ENCODE results near the gene GLDC. TPM values are rescaled to one million over a fixed set of nuclear protein-coding genes. Genes with fewer than 3 reads are reported as not detected.

GLDC gene
- total and polyA plus RNA-seq, 4 donors, result 26.7 to 102 (median 59.3) TPM

DNA sequence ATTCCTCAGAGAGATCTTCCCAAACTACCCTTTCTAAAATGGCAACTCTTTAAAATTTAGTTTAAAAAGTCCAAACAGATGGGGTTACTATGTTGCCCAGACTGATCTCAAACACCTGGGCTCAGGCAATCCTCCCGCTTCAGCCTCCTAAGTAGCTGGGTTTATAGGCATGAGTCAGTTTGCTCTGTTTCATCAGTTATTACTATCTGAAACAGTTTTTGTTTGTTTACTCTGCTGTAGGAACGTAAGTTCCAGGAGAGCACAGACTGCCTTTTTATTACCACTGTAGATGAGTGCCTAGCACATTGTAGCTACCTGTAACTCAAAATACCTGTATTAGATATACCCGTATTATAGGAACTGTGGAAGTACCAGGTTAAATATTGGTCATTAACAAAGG, 143.1 kb downstream of the GLDC start:
- 69% methylated on average over 3 of the region's 3 CpGs for WGBS
- H3K27me3 ChIP-seq (ENCODE audit: control insufficient read depth in 4 of 4, insufficient read depth in 4 of 4, low read length in 3 of 4), result no peaks in the 10 kb centered on the region
- peaks cover 8 to 34% (median 27%) of the 10 kb centered on the region in 4 donors for H3K36me3 ChIP-seq (ENCODE audit: control insufficient read depth in 4 of 4, insufficient read depth in 3 of 4, low read depth in 1 of 4, low read length in 3 of 4)

DNA sequence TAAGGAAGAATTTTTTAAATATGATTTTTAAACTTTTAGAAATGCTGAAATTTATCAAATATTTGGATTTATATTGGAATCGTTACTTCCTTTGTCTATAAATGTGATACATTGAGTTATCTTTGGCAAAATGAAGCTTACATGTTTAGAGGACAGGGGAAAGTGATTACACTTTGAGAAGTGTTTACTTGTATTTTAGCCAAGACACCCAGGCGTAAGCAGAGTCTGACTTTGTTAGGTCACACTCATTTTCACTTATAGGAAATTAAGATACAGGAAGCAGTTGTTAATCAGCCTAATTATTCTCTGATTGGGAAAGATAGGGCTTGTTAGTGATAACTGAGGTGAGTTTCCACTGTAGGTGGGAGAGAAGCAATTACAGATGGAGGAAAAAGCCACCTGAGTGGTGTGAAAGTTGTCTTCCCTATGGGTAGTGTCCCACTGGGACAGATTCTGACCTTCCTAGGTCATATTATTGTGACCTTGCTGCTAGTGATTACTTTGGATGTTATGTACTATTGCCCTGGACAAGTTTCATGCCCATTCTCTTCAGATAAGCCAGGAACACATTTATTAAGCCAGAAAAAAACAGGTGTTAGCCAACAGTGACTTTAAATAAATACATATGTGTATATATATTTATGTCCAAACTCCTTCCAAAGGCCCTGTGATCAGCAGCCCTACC, 143.9 kb downstream of the GLDC start:
- 48% methylated on average over 2 of the region's 2 CpGs for WGBS
- Histone ChIP-seq H3K4me3 (ENCODE audit: low read depth in 1 of 3, low read length in 3 of 3) (no peak overlapping the region), H3K9me3 (ENCODE audit: control insufficient read depth in 4 of 4, low read length in 3 of 4) (no peaks in the 10 kb centered on the region), H3K4me1 (ENCODE audit: control insufficient read depth in 4 of 4, insufficient read depth in 4 of 4, low read length in 3 of 4) (peaks cover 0 to 11% (median 4%) of the 10 kb centered on the region in 4 donors), H3K9ac (ENCODE audit: low read depth in 1 of 2, low read length in 2 of 2) (no peak overlapping the region), H3K36me3 (ENCODE audit: control insufficient read depth in 4 of 4, insufficient read depth in 3 of 4, low read depth in 1 of 4, low read length in 3 of 4) (peaks cover 8 to 37% (median 30%) of the 10 kb centered on the region in 4 donors), H3K27ac (ENCODE audit: low read depth in 1 of 2, low read length in 2 of 2) (peak overlapping the region in 1 of 2 donors; percentile 52), H3K27me3 (ENCODE audit: control insufficient read depth in 4 of 4, insufficient read depth in 4 of 4, low read length in 3 of 4) (no peaks in the 10 kb centered on the region)
- no peak for DNase-seq (ENCODE audit: low spot score)
- peak in 1 of 2 donors; percentile 69 for TF ChIP-seq RXRA (IDR thresholded peaks at IDR 0.05)
- no peak for TF ChIP-seq GABPA (IDR thresholded peaks at IDR 0.05 in 1 of 2, conservative IDR thresholded peaks at IDR 0.05 in 1 of 2)
- no peak for TF ChIP-seq TAF1 (conservative IDR thresholded peaks at IDR 0.05)
- TF ChIP-seq, protein P1, sequence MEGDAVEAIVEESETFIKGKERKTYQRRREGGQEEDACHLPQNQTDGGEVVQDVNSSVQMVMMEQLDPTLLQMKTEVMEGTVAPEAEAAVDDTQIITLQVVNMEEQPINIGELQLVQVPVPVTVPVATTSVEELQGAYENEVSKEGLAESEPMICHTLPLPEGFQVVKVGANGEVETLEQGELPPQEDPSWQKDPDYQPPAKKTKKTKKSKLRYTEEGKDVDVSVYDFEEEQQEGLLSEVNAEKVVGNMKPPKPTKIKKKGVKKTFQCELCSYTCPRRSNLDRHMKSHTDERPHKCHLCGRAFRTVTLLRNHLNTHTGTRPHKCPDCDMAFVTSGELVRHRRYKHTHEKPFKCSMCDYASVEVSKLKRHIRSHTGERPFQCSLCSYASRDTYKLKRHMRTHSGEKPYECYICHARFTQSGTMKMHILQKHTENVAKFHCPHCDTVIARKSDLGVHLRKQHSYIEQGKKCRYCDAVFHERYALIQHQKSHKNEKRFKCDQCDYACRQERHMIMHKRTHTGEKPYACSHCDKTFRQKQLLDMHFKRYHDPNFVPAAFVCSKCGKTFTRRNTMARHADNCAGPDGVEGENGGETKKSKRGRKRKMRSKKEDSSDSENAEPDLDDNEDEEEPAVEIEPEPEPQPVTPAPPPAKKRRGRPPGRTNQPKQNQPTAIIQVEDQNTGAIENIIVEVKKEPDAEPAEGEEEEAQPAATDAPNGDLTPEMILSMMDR (IDR thresholded peaks at IDR 0.05; ENCODE audit: low read depth, low read length, missing input control), result no peak
- TF ChIP-seq SP1 (IDR thresholded peaks at IDR 0.05), result peak; percentile 38
- TF ChIP-seq FOXA2 (IDR thresholded peaks at IDR 0.05), result peak; percentile 51
- TF ChIP-seq, protein P2, sequence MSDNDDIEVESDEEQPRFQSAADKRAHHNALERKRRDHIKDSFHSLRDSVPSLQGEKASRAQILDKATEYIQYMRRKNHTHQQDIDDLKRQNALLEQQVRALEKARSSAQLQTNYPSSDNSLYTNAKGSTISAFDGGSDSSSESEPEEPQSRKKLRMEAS (IDR thresholded peaks at IDR 0.05), result peak; percentile 43
- TF ChIP-seq, protein P3, sequence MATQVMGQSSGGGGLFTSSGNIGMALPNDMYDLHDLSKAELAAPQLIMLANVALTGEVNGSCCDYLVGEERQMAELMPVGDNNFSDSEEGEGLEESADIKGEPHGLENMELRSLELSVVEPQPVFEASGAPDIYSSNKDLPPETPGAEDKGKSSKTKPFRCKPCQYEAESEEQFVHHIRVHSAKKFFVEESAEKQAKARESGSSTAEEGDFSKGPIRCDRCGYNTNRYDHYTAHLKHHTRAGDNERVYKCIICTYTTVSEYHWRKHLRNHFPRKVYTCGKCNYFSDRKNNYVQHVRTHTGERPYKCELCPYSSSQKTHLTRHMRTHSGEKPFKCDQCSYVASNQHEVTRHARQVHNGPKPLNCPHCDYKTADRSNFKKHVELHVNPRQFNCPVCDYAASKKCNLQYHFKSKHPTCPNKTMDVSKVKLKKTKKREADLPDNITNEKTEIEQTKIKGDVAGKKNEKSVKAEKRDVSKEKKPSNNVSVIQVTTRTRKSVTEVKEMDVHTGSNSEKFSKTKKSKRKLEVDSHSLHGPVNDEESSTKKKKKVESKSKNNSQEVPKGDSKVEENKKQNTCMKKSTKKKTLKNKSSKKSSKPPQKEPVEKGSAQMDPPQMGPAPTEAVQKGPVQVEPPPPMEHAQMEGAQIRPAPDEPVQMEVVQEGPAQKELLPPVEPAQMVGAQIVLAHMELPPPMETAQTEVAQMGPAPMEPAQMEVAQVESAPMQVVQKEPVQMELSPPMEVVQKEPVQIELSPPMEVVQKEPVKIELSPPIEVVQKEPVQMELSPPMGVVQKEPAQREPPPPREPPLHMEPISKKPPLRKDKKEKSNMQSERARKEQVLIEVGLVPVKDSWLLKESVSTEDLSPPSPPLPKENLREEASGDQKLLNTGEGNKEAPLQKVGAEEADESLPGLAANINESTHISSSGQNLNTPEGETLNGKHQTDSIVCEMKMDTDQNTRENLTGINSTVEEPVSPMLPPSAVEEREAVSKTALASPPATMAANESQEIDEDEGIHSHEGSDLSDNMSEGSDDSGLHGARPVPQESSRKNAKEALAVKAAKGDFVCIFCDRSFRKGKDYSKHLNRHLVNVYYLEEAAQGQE (IDR thresholded peaks at IDR 0.05), result peak; percentile 51
- no peak for TF ChIP-seq EGR1 (IDR thresholded peaks at IDR 0.05; ENCODE audit: low read depth in 2 of 2)
- TF ChIP-seq FOXA1 (IDR thresholded peaks at IDR 0.05), result peak; percentile 46
- no peak for TF ChIP-seq NR2F2 (IDR thresholded peaks at IDR 0.05)
- no peak for TF ChIP-seq HNF4G (IDR thresholded peaks at IDR 0.05)

More for the DNA sequence above, 143.1 kb downstream of the GLDC start:
- no peak overlapping the region for H3K27ac ChIP-seq (ENCODE audit: low read depth in 1 of 2, low read length in 2 of 2)
- no peak overlapping the region for H3K9ac ChIP-seq (ENCODE audit: low read depth in 1 of 2, low read length in 2 of 2)
- DNase-seq (ENCODE audit: low spot score), result no peak
- no peaks in the 10 kb centered on the region for H3K9me3 ChIP-seq (ENCODE audit: control insufficient read depth in 4 of 4, low read length in 3 of 4)
- peaks cover 0 to 11% (median 4%) of the 10 kb centered on the region in 4 donors for H3K4me1 ChIP-seq (ENCODE audit: control insufficient read depth in 4 of 4, insufficient read depth in 4 of 4, low read length in 3 of 4)
- TF ChIP-seq HNF4G (IDR thresholded peaks at IDR 0.05) (no peak), SP1 (IDR thresholded peaks at IDR 0.05) (no peak), EGR1 (IDR thresholded peaks at IDR 0.05; ENCODE audit: low read depth in 2 of 2) (no peak), GABPA (IDR thresholded peaks at IDR 0.05 in 1 of 2, conservative IDR thresholded peaks at IDR 0.05 in 1 of 2) (no peak), TAF1 (conservative IDR thresholded peaks at IDR 0.05) (no peak), JUND (IDR thresholded peaks at IDR 0.05) (no peak), NR2F2 (IDR thresholded peaks at IDR 0.05) (no peak), RXRA (IDR thresholded peaks at IDR 0.05) (no peak), FOXA2 (IDR thresholded peaks at IDR 0.05) (no peak), HNF4A (conservative IDR thresholded peaks at IDR 0.05) (no peak), FOXA1 (IDR thresholded peaks at IDR 0.05) (no peak)
- TF ChIP-seq, protein P4, sequence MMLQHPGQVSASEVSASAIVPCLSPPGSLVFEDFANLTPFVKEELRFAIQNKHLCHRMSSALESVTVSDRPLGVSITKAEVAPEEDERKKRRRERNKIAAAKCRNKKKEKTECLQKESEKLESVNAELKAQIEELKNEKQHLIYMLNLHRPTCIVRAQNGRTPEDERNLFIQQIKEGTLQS (IDR thresholded peaks at IDR 0.05), result no peak
- TF ChIP-seq, protein P5, sequence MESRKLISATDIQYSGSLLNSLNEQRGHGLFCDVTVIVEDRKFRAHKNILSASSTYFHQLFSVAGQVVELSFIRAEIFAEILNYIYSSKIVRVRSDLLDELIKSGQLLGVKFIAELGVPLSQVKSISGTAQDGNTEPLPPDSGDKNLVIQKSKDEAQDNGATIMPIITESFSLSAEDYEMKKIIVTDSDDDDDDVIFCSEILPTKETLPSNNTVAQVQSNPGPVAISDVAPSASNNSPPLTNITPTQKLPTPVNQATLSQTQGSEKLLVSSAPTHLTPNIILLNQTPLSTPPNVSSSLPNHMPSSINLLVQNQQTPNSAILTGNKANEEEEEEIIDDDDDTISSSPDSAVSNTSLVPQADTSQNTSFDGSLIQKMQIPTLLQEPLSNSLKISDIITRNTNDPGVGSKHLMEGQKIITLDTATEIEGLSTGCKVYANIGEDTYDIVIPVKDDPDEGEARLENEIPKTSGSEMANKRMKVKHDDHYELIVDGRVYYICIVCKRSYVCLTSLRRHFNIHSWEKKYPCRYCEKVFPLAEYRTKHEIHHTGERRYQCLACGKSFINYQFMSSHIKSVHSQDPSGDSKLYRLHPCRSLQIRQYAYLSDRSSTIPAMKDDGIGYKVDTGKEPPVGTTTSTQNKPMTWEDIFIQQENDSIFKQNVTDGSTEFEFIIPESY (IDR thresholded peaks at IDR 0.05), result no peak
- TF ChIP-seq, protein P3 (IDR thresholded peaks at IDR 0.05), result no peak
- no peak overlapping the region for H3K4me3 ChIP-seq (ENCODE audit: low read depth in 1 of 3, low read length in 3 of 3)

All from liver (tissue), 9 donors.